ENCODE measurements around the gene TUBB6.

TUBB6 gene

GRCh38 chr18:12276736-12277554, 31.1 kb upstream of the TUBB6 start:
- TF ChIP-seq CTCF (IDR thresholded peaks at IDR 0.05; ENCODE audit: low read depth, low read length), result no peak
- no peak for DNase-seq (ENCODE audit: extremely low read depth, low read depth)

- DNase-seq (ENCODE audit: extremely low read depth, low read depth), result no peak
- TF ChIP-seq CTCF (IDR thresholded peaks at IDR 0.05; ENCODE audit: low read depth, low read length), result no peak; the same call in none of the 2 replicates
Observed at GRCh38 chr18:12278215-12278671, 29.8 kb upstream of the TUBB6 start.

GRCh38 chr18:12278741-12279682, 29.0 kb upstream of the TUBB6 start:
- DNase-seq (ENCODE audit: extremely low read depth, low read depth), result peak; percentile 93
- TF ChIP-seq CTCF (IDR thresholded peaks at IDR 0.05; ENCODE audit: low read depth, low read length), result no peak; the same call in 1 of the 2 replicates

GRCh38 chr18:12279781-12280531, 28.1 kb upstream of the TUBB6 start:
- TF ChIP-seq CTCF (IDR thresholded peaks at IDR 0.05; ENCODE audit: low read depth, low read length), result no peak
- DNase-seq (ENCODE audit: extremely low read depth, low read depth), result no peak

- DNase-seq (ENCODE audit: extremely low read depth, low read depth), result no peak
- no peak for TF ChIP-seq CTCF (IDR thresholded peaks at IDR 0.05; ENCODE audit: low read depth, low read length)
Observed at GRCh38 chr18:12281861-12282260, 26.2 kb upstream of the TUBB6 start.

- peak; percentile 59 for DNase-seq (ENCODE audit: extremely low read depth, low read depth)
- TF ChIP-seq CTCF (IDR thresholded peaks at IDR 0.05; ENCODE audit: low read depth, low read length), result no peak
Observed at GRCh38 chr18:12282442-12283039, 25.5 kb upstream of the TUBB6 start.

Data from AG09319 (cell line).